Activated CD4-positive, alpha-beta T cell treated with anti-CD3 and anti-CD28 coated beads, Interleukin-2, amount 50 U/mL, for 4 hours (primary cell): ENCODE results near the gene SMIM26.

Source experiments
- DNase-seq, 2 experiments: peaks; one replicate each; pipeline ENCODE4 v3.0.0-alpha.2; 2020

SMIM26 gene

GRCh38 chr20:18585134-18585533 is 17.9 kb downstream of the SMIM26 start:
- no peak for DNase-seq

- peak; percentile 68 to 69 for DNase-seq
These were observed 20.7 kb downstream of the SMIM26 start, which contains the start of gene DTD1 for GRCh38 chr20:18587665-18588573. DTD1 (plus strand) TSS chr20:18588054; CDS start chr20:18588073, 19 bp downstream.

GRCh38 chr20:18588574-18588933 is 21.3 kb downstream of the SMIM26 start:
- no peak for DNase-seq

GRCh38 chr20:18589941-18590674 is 22.9 kb downstream of the SMIM26 start:
- no peak for DNase-seq

- no peak for DNase-seq
These were observed 29.0 kb downstream of the SMIM26 start for GRCh38 chr20:18596270-18596669.

GRCh38 chr20:18609741-18610140 is 42.5 kb downstream of the SMIM26 start:
- no peak for DNase-seq

DNA sequence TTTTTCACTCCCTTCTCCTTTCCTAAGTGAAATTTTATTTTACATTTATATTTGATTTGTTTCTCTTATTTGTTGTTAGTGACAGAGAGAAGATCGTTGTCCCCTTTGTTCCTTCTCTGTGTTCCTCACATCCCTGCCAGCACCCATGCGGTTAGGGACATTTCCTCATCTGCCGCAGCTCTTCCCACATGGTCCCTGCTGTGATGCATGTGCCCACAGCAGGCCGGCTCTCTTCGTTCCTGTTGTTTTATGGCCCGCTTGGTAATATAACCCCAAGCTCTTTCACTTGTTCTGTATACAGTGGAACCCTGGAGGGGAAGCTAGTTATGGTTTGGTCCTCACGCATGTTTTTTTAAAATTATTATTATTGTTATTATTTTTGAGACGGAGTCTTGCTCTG is 44.3 kb downstream of the SMIM26 start:
- DNase-seq, result no peak

GRCh38 chr20:18613553-18613952 is 46.3 kb downstream of the SMIM26 start:
- no peak for DNase-seq

- no peak for DNase-seq
These were observed 47.0 kb downstream of the SMIM26 start for GRCh38 chr20:18614244-18614643.

DNA sequence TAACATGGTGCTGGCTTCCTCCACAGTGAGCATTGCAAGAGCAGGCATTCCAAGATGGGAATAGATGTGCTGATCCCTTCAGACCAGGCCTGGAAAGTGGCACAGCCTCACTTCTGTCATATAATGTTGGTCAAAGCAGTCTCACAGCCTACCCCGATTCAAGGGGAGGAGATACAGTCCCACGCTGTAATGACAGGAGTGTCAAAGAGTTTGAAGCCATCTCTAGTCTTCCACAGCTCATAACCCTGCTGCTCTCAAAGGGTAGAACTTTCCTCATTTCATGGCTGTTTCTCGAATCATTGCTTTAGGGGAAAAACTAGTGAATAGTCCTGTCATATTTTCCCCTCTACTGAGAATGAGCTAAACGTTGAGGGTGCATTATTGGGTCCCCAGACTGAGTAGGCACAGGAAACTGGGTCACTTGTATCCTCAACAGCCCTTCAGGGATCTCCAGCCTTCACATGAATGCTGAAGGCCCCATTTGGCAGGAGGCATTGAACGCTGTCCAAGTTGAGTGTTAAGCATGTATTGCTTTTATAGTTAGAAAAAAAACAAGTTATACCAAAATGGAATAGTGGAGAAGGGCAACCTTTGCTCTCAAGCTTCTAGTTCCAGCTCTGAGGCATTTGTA is 47.9 kb downstream of the SMIM26 start:
- DNase-seq, result no peak
